ENCODE results near the gene BCO2.

DNA sequence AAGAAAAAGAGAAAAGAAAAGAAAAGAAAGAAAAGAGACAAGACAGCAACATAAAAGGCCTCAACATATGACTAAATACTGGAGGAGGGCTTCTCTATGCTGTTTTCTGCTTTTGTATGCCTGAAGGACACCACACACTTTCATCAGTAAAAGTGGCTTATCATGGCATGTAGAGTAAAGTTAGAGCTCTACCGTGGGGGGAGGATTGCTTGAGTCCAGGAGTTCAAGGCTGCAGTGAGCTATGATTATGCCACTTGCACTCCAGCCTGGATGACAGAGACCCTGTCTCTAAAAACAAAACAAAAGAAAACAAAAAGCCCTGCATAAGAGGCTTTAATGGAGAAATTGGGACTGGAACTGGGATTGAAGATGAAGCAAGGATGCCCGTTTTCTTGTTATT, 56.6 kb downstream of the BCO2 start:
- TF ChIP-seq POLR2AphosphoS5 (IDR thresholded peaks at IDR 0.05; ENCODE audit: low read depth, low read length) (no peak), TAF1 (IDR thresholded peaks at IDR 0.05; ENCODE audit: borderline replicate concordance, insufficient read depth, low read length) (no peak), SIN3A (IDR thresholded peaks at IDR 0.05; ENCODE audit: borderline replicate concordance, insufficient read depth, low read length) (no peak), FOXP2 (optimal IDR thresholded peaks at IDR 0.05; ENCODE audit: borderline replicate concordance, extremely low read depth, extremely low read length, insufficient read depth) (no peak)
- TF ChIP-seq, protein P1, sequence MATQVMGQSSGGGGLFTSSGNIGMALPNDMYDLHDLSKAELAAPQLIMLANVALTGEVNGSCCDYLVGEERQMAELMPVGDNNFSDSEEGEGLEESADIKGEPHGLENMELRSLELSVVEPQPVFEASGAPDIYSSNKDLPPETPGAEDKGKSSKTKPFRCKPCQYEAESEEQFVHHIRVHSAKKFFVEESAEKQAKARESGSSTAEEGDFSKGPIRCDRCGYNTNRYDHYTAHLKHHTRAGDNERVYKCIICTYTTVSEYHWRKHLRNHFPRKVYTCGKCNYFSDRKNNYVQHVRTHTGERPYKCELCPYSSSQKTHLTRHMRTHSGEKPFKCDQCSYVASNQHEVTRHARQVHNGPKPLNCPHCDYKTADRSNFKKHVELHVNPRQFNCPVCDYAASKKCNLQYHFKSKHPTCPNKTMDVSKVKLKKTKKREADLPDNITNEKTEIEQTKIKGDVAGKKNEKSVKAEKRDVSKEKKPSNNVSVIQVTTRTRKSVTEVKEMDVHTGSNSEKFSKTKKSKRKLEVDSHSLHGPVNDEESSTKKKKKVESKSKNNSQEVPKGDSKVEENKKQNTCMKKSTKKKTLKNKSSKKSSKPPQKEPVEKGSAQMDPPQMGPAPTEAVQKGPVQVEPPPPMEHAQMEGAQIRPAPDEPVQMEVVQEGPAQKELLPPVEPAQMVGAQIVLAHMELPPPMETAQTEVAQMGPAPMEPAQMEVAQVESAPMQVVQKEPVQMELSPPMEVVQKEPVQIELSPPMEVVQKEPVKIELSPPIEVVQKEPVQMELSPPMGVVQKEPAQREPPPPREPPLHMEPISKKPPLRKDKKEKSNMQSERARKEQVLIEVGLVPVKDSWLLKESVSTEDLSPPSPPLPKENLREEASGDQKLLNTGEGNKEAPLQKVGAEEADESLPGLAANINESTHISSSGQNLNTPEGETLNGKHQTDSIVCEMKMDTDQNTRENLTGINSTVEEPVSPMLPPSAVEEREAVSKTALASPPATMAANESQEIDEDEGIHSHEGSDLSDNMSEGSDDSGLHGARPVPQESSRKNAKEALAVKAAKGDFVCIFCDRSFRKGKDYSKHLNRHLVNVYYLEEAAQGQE (IDR thresholded peaks at IDR 0.05; ENCODE audit: insufficient read depth in 1 of 2, low read depth in 2 of 2, low read length in 2 of 2) = no peak

Measured in PFSK-1 (cell line).